ENCODE data around the gene NPVF. TPM values are rescaled to one million over a fixed set of nuclear protein-coding genes. Genes with fewer than 3 reads are reported as not detected.

Gene NPVF
- total RNA-seq, 1 donor from 2014 or later: not detected

DNA sequence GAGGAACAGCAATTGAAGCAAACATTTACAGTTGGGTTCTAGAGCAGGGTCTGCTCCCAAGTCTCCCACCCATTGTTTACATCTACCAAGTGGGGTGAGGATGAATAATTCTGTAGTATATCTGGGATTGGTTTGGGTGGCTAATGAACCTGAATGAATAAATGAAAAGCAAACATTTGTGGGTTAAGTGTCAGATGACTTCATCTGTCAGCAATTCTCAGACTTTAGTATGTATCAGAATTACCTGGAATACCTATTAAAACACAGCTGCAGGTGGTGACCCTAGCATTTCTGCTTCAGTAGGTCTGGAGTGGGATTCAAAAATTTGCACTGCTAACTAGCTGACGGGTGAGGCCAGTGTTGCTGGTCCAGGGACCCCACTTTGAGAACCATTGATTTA is 18.0 kb upstream of the NPVF start:
- no peaks in the 10 kb centered on the region for H3K9me3 Mint-ChIP-seq
- intact Hi-C loops (cut with micrococcal nuclease): no loop called here
- no peaks in the 10 kb centered on the region for H3K4me1 Mint-ChIP-seq
- no peaks in the 10 kb centered on the region for H3K36me3 Mint-ChIP-seq (ENCODE audit: low read depth)
- peaks cover 17% of the 10 kb centered on the region for H3K27me3 Mint-ChIP-seq
- no peak for DNase-seq
- H3K4me3 Mint-ChIP-seq: no peak overlapping the region
- no peak overlapping the region for H3K27ac Mint-ChIP-seq

- Mint-ChIP-seq H3K36me3 (ENCODE audit: low read depth) (no peaks in the 10 kb centered on the region), H3K27me3 (peaks cover 17% of the 10 kb centered on the region), H3K9me3 (no peaks in the 10 kb centered on the region), H3K4me3 (no peak overlapping the region), H3K27ac (no peak overlapping the region), H3K4me1 (no peaks in the 10 kb centered on the region)
- intact Hi-C loops (cut with micrococcal nuclease): no loop called here
- DNase-seq: no peak
Measured at GRCh38 chr7:25244254-25245033, 16.2 kb upstream of the NPVF start.

- peaks cover 17% of the 10 kb centered on the region for H3K27me3 Mint-ChIP-seq
- no peaks in the 10 kb centered on the region for H3K36me3 Mint-ChIP-seq (ENCODE audit: low read depth)
- intact Hi-C loops (cut with micrococcal nuclease): no loop called here
- H3K27ac Mint-ChIP-seq: no peak overlapping the region
- no peak for DNase-seq
- no peaks in the 10 kb centered on the region for H3K9me3 Mint-ChIP-seq
- no peaks in the 10 kb centered on the region for H3K4me1 Mint-ChIP-seq
- no peak overlapping the region for H3K4me3 Mint-ChIP-seq
Measured at GRCh38 chr7:25242678-25243077, 14.4 kb upstream of the NPVF start.

DNA sequence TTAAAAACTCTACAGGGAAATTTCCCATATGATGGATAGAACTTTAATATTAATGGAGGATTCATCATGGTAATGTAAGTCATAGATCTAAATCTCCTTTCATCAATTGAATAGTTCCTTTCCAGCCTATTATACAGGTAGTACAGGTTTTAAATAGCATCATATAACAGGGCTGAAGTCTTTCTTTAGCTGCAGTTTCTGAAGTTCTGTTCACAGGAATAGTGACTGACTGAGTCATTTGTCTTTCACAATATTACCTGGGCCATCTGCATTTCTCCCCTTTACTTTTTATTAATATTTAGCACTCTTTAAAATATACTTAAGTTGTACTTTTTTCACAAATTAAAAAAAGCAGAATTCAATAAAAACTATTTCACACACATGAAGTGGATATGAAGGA is 12.6 kb upstream of the NPVF start:
- Mint-ChIP-seq H3K36me3 (ENCODE audit: low read depth) (no peaks in the 10 kb centered on the region), H3K4me1 (no peaks in the 10 kb centered on the region), H3K27ac (no peak overlapping the region), H3K4me3 (no peak overlapping the region), H3K27me3 (peaks cover 14% of the 10 kb centered on the region), H3K9me3 (no peaks in the 10 kb centered on the region)
- no peak for DNase-seq
- intact Hi-C loops (cut with micrococcal nuclease): no loop called here

- Mint-ChIP-seq H3K4me3 (no peak overlapping the region), H3K4me1 (no peaks in the 10 kb centered on the region), H3K36me3 (ENCODE audit: low read depth) (no peaks in the 10 kb centered on the region), H3K27me3 (peaks cover 14% of the 10 kb centered on the region), H3K9me3 (no peaks in the 10 kb centered on the region), H3K27ac (no peak overlapping the region)
- intact Hi-C loops (cut with micrococcal nuclease): no loop called here
- DNase-seq: no peak
Measured at GRCh38 chr7:25240340-25240739, 12.1 kb upstream of the NPVF start.

- H3K9me3 Mint-ChIP-seq: no peaks in the 10 kb centered on the region
- no peak overlapping the region for H3K27ac Mint-ChIP-seq
- DNase-seq: no peak
- H3K4me1 Mint-ChIP-seq: no peaks in the 10 kb centered on the region
- H3K36me3 Mint-ChIP-seq (ENCODE audit: low read depth): no peaks in the 10 kb centered on the region
- intact Hi-C loops (cut with micrococcal nuclease): no loop called here
- H3K27me3 Mint-ChIP-seq: peaks cover 14% of the 10 kb centered on the region
- H3K4me3 Mint-ChIP-seq: no peak overlapping the region
Measured at GRCh38 chr7:25239888-25240287, 11.6 kb upstream of the NPVF start.

DNA sequence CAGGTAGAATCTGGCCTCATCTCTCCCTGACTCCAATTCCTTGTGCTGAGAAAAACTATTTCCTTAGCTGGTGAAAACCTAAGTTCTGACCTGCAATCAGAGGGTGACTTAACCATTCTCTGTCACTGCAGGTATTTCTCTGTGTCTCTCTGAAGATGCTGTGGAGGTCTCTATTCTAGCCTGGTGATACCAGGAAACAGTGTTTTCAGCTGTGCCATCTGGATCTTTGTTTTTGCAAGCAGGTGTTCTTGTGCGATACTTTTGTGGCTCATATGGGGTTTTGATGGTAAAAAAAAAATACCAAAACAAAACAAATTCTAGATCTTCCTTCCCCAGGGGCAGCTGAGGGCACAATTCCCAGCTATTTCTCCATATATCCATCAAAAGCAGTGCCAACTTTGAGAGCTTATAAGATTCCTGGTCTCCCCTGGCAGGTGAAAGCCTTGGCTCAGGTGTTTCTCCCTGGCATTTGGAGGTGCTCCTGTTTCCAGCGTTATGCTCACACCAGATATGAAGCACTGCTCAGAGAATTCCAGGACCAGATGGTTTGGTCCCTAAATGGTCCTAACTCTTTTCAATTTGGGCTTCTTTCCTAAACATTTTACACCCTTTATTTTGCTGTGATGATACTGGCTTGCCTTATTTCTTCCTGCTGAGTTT is 9.9 kb upstream of the NPVF start:
- H3K4me3 Mint-ChIP-seq: no peak overlapping the region
- DNase-seq: no peak
- H3K9me3 Mint-ChIP-seq: no peaks in the 10 kb centered on the region
- intact Hi-C loops (cut with micrococcal nuclease): no loop called here
- no peak overlapping the region for H3K27ac Mint-ChIP-seq
- H3K4me1 Mint-ChIP-seq: no peaks in the 10 kb centered on the region
- no peaks in the 10 kb centered on the region for H3K36me3 Mint-ChIP-seq (ENCODE audit: low read depth)
- H3K27me3 Mint-ChIP-seq: peaks cover 6% of the 10 kb centered on the region

GRCh38 chr7:25235471-25235870 is 7.2 kb upstream of the NPVF start:
- H3K36me3 Mint-ChIP-seq (ENCODE audit: low read depth): no peaks in the 10 kb centered on the region
- intact Hi-C loops (cut with micrococcal nuclease): no loop called here
- no peaks in the 10 kb centered on the region for H3K4me1 Mint-ChIP-seq
- no peak overlapping the region for H3K4me3 Mint-ChIP-seq
- H3K27ac Mint-ChIP-seq: no peak overlapping the region
- no peak for DNase-seq
- peaks cover 6% of the 10 kb centered on the region for H3K27me3 Mint-ChIP-seq
- no peaks in the 10 kb centered on the region for H3K9me3 Mint-ChIP-seq

DNA sequence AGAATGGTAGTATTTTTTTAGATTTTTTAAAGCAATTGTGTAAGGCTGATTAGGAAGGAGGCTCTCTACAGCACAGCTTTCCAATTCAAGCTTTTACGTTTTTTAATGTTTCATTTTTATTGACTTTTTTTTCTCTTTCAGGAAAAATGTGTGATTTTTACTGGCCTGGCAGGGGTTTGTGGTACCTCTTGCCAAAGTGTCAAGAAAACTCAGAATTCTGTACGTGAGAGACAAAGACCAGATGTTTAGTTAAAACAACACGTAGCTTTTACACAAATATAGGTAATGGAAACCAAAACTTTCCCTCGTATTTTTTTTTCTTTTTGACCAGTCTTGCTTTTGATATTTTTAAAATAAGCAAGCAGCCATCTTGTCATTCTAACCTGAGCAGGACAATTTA is 6.0 kb upstream of the NPVF start:
- Mint-ChIP-seq H3K27ac (no peak overlapping the region), H3K4me1 (no peaks in the 10 kb centered on the region), H3K36me3 (ENCODE audit: low read depth) (no peaks in the 10 kb centered on the region), H3K4me3 (no peak overlapping the region), H3K27me3 (peaks cover 10% of the 10 kb centered on the region), H3K9me3 (no peaks in the 10 kb centered on the region)
- DNase-seq: no peak
- intact Hi-C loops (cut with micrococcal nuclease): no loop called here

DNA sequence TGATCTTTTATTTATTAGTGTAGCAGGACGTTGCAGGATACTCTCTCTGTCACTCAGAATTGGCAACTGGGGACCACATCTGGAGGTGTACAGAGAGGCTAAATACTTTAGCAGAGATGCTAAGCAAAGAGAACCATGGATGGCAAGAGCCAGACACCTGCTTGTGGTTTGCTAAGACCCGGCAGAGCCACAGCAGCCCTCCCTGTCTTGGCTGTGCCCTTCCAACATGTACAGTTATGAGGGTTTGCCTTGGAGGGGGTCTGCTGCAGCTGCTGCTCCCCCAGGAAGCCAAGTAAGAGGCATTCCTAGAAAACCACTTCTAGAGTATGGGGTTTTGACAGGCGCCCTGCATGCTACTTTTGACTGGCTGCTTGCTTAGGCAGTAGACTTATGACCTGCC is 5.1 kb downstream of the NPVF start:
- Mint-ChIP-seq H3K36me3 (ENCODE audit: low read depth) (no peaks in the 10 kb centered on the region), H3K4me3 (no peak overlapping the region), H3K9me3 (no peaks in the 10 kb centered on the region), H3K4me1 (no peaks in the 10 kb centered on the region), H3K27ac (no peak overlapping the region), H3K27me3 (peaks cover 28% of the 10 kb centered on the region)
- intact Hi-C loops (cut with micrococcal nuclease): no loop called here
- DNase-seq: no peak

- Mint-ChIP-seq H3K4me3 (no peak overlapping the region), H3K36me3 (ENCODE audit: low read depth) (no peaks in the 10 kb centered on the region), H3K9me3 (no peaks in the 10 kb centered on the region), H3K4me1 (no peaks in the 10 kb centered on the region), H3K27me3 (peaks cover 30% of the 10 kb centered on the region), H3K27ac (no peak overlapping the region)
- intact Hi-C loops (cut with micrococcal nuclease): no loop called here
- DNase-seq: no peak
Measured at GRCh38 chr7:25222666-25223065, 5.6 kb downstream of the NPVF start.

- no peak overlapping the region for H3K27ac Mint-ChIP-seq
- H3K4me1 Mint-ChIP-seq: no peaks in the 10 kb centered on the region
- H3K4me3 Mint-ChIP-seq: no peak overlapping the region
- no peaks in the 10 kb centered on the region for H3K9me3 Mint-ChIP-seq
- intact Hi-C loops (cut with micrococcal nuclease): no loop called here
- no peaks in the 10 kb centered on the region for H3K36me3 Mint-ChIP-seq (ENCODE audit: low read depth)
- peaks cover 25% of the 10 kb centered on the region for H3K27me3 Mint-ChIP-seq
- DNase-seq: no peak
Measured at GRCh38 chr7:25221009-25221408, 7.3 kb downstream of the NPVF start.

DNA sequence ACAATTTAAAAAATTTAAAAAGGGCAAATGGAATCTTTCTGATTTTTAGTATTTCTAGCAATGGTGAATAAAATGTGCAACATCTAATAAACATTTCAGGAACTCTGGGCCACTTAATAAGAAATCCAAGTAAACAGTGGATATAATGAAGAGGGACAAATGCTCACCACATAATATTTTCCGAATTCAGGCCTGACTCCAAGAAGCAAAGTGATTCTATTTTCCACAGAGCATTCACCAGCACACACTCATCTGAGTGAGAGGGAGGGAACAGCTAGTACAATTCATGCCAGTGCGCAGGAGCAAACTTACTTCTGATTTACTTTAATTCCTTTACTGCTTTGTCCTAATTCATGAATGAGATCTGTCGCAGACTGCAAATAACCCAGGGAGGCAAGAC is 10.1 kb downstream of the NPVF start:
- H3K4me1 Mint-ChIP-seq: no peaks in the 10 kb centered on the region
- intact Hi-C loops (cut with micrococcal nuclease): no loop called here
- H3K4me3 Mint-ChIP-seq: no peak overlapping the region
- H3K27ac Mint-ChIP-seq: no peak overlapping the region
- H3K27me3 Mint-ChIP-seq: peaks cover 16% of the 10 kb centered on the region
- DNase-seq: no peak
- H3K36me3 Mint-ChIP-seq (ENCODE audit: low read depth): no peaks in the 10 kb centered on the region
- no peaks in the 10 kb centered on the region for H3K9me3 Mint-ChIP-seq

GRCh38 chr7:25216837-25217236 is 11.4 kb downstream of the NPVF start:
- intact Hi-C loops (cut with micrococcal nuclease): no loop called here

More at GRCh38 chr7:25216837-25217236, 11.4 kb downstream of the NPVF start:
- DNase-seq: no peak
- Mint-ChIP-seq H3K4me3 (no peak overlapping the region), H3K9me3 (no peaks in the 10 kb centered on the region), H3K27ac (no peak overlapping the region), H3K36me3 (ENCODE audit: low read depth) (no peaks in the 10 kb centered on the region), H3K4me1 (no peaks in the 10 kb centered on the region), H3K27me3 (peaks cover 18% of the 10 kb centered on the region)
